Esophagus muscularis mucosa (tissue), 4 donors: ENCODE measurements around the gene SCN8A.

ENCODE experiments used
- CTCF ChIP-seq, 3 experiments: fragments of 200-600 bp in 2 of 3; fragments of 450-650 bp in 1 of 3; sonication (generic) in 2 of 3; IDR thresholded peaks; one replicate each; pipeline ENCODE4 v1.5.1; 2017 to 2019; ENCODE audit warnings: antibody characterized with exemption in 3 of 3, mild to moderate bottlenecking in 2 of 3, moderate library complexity in 1 of 3
- EP300 ChIP-seq: sonication (generic); formaldehyde crosslinking; IDR thresholded peaks from one replicate; pipeline ENCODE4 v1.6.1; 2017; ENCODE audit warnings: antibody characterized with exemption
- POLR2A ChIP-seq: fragments of 450-650 bp; IDR thresholded peaks from one replicate; pipeline ENCODE4 v1.6.1; 2017; ENCODE audit warnings: antibody characterized with exemption, moderate library complexity, mild to moderate bottlenecking, low read depth
- POLR2AphosphoS5 ChIP-seq, 2 donors: sonication (generic); formaldehyde crosslinking; IDR thresholded peaks; one replicate each; pipeline ENCODE4 v1.6.1; 2017; ENCODE audit warnings: antibody characterized with exemption in 2 of 2

- TF ChIP-seq CTCF (IDR thresholded peaks at IDR 0.05) (no peak), POLR2A (no peak), POLR2AphosphoS5 (IDR thresholded peaks at IDR 0.05) (no peak), EP300 (no peak)
Measured at GRCh38 chr12:51773145-51773869, 182.3 kb downstream of the SCN8A start.
